CD4-positive, alpha-beta T cell treated with Interleukin-17A for 1 hour (primary cell): ENCODE measurements around the gene PAK5.

Experiments used
- DNase-seq: peaks from one replicate; pipeline ENCODE4 v3.0.0-alpha.2; 2020

PAK5 gene

GRCh38 chr20:9838378-9839295 is at the start of gene PAK5:
TSS of gene PAK5 (minus strand) at chr20:9839076. CDS start at chr20:9644328, 194,748 bp downstream.
- DNase-seq, result no peak

- DNase-seq, result no peak
Measured at GRCh38 chr20:9887706-9888105, 48.8 kb upstream of the PAK5 start.

DNA sequence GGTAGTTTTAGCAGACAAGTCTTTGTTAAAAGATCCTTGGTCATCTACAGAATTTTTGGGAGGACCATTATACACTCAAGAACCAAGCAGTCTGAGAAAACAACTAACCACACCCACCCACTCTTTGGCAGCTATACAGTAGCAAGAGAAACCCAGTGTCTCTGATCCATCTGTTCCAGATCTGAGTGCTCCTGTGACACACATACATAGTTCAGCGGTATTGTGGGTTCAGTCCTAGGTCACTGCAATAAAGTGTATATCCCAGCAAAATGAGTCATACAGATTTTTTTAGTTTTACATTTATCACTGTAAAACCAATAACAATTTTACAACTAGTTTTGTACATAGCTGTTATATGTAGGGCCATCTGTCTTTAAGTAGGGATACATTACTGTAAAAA is 47.4 kb upstream of the PAK5 start:
- DNase-seq, result no peak

DNA sequence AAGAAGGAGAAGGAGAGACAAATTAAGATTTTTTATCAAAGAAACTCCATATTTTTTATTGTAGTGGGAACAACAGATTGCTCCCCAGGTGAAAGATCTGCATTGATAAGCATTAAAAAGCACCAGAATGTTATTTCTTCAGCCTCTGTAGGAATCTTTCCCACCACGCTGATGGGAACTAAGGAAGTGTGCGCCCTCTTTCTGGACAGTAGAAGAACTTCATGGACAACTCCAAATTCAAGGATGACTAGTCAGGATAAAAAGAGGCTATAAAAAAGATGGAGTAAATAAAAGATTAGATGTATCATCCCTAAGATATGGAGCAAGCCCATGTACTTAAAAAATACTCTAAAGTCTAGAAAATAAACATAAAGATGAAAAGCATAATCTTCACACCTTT is 45.8 kb upstream of the PAK5 start:
- DNase-seq, result no peak

DNA sequence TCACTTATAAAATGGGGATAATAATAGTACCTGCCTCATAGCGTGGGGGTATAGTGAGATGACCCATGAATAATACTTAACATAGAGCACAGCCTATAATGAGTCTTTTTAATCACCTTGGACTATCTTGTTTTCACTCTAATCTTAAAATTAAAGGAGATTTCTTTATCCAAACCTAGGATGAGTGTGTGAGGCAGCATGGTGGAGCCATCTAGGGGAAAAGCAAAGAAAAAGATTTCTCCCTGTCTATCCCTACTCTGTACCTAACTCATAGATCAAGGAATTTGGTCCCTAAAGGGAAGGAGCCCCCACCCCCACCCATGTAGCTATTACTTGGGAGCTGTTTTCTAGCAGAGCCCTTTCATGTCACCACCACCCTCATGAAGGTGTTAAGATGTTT is 45.2 kb upstream of the PAK5 start:
- DNase-seq, result no peak

DNA sequence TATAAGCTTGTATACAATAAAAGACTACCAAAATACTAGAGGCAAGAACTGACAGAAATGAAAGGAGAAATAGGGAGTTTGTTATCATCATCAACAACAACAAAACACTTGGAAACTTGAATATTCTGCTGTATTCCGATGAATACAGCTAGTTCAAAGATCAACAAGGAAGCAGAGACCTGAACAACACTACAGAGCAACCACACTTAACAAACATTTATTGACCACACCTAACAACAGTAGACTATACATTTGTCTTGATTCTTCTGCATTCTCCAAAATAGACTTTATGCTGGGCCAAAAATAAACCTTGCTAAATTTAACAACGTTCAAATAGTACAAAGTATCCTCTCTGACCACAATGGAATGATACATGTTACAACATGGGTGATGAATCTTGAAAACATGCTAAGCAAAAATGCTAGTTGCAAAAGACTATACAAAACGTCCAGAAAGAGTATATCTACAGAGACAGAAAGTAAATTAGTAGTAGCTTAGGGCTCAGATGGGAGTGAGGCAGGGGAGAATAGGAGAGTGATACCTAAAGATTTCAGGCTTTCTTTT is 39.1 kb upstream of the PAK5 start:
- no peak for DNase-seq

- no peak for DNase-seq
Measured at GRCh38 chr20:9867196-9867980, 28.5 kb upstream of the PAK5 start.

DNA sequence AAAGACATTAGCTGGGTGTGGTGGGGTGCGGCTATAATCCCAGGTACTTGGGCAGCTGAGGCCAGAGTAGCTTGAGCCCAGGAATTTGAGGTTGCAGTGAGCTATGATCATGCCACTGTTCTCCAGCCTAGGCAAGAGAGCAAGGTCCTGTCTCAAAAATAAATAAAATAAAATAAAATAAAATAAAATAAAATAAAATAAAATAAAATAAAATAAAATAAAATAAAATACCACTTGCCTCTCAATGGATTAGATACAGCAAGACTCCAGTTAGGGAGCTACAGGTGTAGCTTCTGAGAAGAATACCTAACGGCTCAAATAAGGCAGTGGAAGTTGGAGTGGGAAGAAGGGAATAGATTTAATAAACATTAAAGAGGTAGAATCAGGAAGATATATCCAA is 13.7 kb upstream of the PAK5 start:
- no peak for DNase-seq

- DNase-seq, result no peak
Measured at GRCh38 chr20:9839626-9840025, 750 bp upstream of the PAK5 start.

GRCh38 chr20:9838035-9838377 is 870 bp downstream of the PAK5 start:
- no peak for DNase-seq

- DNase-seq, result no peak
Measured at GRCh38 chr20:9837634-9838033, 1.2 kb downstream of the PAK5 start.

- DNase-seq, result no peak
Measured at GRCh38 chr20:9835302-9835701, 3.6 kb downstream of the PAK5 start.

DNA sequence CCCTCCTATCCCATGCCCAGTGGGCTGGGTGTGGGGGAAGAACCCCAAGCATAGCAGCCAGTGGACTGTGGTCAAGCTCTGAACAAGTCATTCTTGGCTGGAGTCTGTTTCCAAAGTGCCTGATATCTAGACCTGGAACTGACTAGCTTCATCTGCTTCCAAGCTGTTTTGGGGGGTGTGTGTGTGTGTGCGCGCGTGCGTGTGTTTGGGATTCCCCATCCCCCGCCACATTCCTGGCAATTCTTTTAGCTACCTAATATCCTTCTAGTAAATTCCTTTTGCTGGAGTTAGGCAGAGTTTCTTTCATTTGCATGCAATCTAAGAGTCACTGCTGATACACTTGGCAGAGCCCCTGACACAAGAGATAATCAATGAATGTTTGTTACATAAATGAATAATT is 7.8 kb downstream of the PAK5 start:
- no peak for DNase-seq

DNA sequence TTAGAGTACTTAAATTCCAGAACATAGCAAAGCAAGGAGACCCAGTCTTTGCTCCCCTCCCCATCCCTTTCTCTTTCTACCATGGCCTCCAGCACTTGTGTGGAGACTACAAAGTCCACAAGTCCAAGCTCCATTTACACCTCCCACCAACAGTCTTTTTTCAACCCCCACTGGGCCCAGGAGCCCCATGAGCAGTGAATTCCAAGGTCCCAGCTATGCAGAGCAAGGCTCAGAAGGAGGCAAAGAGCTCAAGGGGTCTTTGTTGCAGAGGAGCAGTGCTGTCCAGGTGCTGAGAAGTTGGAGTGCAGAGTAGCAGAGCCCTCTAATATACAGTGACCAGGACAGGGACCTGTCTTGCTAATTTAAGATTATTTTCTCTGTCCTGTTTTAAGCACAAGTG is 9.0 kb downstream of the PAK5 start:
- DNase-seq, result no peak

GRCh38 chr20:9817654-9818053 is 21.2 kb downstream of the PAK5 start:
- DNase-seq, result no peak

DNA sequence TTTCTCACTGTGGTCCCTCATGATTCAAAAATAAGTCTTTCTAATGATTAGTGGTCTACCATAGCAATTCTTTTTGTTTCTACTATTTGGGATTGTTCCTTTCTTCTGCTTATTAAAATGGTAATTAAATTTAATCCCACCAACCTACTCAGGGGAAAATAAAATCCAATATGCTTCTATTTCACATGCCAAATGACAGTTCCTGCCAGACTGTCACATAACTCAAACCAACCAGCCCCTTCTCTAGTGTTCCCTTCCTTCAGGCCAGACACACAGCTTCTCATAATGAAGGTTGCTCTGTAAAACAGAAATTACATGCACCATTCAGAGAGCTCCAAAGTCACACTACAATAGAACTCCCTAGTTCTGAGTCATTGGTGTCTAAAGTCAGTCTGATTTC is 23.2 kb downstream of the PAK5 start:
- no peak for DNase-seq

- DNase-seq, result no peak
Measured at GRCh38 chr20:9810738-9811137, 28.1 kb downstream of the PAK5 start.

GRCh38 chr20:9809271-9809670 is 29.6 kb downstream of the PAK5 start:
- no peak for DNase-seq

DNA sequence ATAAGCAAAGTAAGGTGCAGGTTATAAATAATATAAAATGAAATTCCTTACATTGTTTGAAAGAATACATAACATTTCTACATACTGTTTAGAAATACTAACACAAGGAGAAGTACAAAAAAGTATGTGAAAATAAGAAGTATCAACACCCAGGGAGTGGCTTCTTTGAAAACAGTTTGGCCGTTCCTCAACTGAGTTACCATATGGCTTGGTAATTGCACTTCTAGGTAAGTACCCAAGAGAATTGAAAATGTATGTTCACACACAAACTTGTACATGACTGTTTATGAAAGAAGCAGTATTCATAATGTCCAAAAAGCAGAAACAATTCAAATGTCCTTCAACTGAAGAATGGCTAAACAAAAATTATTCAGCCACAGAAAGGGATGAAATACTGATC is 30.7 kb downstream of the PAK5 start:
- DNase-seq, result no peak

DNA sequence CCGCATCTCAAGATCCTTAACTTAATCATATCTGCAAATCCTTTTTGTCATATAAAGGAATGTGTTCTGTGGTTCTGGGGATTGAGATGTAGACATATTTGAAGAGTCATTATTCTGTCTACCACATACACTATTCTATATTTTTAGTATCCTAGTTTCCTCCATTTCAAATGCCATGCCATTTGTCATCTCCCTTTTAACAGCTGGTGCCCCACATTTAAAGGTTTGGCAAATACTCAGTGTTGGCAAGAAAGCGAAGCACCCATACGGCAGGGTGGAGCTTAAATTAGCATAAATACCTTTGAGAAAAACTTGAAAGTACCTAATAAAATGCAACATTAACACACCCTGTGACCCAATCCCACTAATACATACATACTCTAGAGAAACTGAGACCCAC is 31.7 kb downstream of the PAK5 start:
- DNase-seq, result no peak

- DNase-seq, result no peak
Measured at GRCh38 chr20:9800421-9800820, 38.5 kb downstream of the PAK5 start.

- DNase-seq, result no peak
Measured at GRCh38 chr20:9794831-9795230, 44.0 kb downstream of the PAK5 start.

- no peak for DNase-seq
Measured at GRCh38 chr20:9792674-9793073, 46.2 kb downstream of the PAK5 start.

GRCh38 chr20:9789131-9789530 is 49.7 kb downstream of the PAK5 start:
- no peak for DNase-seq
